K562 (cell line): ENCODE results near the gene CACNB2.

Experiments used
- POLR2AphosphoS5 ChIP-seq: IDR thresholded peaks from 2 replicates; pipeline ENCODE4 v1.6.1; 2011; ENCODE audit warnings: mild to moderate bottlenecking, low read depth, low read length, moderate library complexity; ENCODE audit not compliant: control insufficient read depth, insufficient read depth
- RAD21 ChIP-seq, 2 experiments: fragments of 250-450 bp in 1 of 2; fragments of 450-650 bp in 1 of 2; sonication (Bioruptor Pico) in 1 of 2; formaldehyde crosslinking in 1 of 2; IDR thresholded peaks in 1 of 2; conservative IDR thresholded peaks in 1 of 2; 2 replicates each; pipeline versions ENCODE4 v1.4.0 to v1.8.0; 2020 to 2022; ENCODE audit warnings: mild to moderate bottlenecking in 2 of 2, moderate library complexity in 1 of 2
- SPI1 ChIP-seq: IDR thresholded peaks from 2 replicates; pipeline ENCODE4 v1.6.1; 2011; ENCODE audit warnings: low read depth, low read length, control low read depth, borderline replicate concordance
- YY1 ChIP-seq, 3 experiments: IDR thresholded peaks; 2 replicates each; pipeline ENCODE4 v1.6.1; 2011; ENCODE audit warnings: low read length in 2 of 3, mild to moderate bottlenecking in 2 of 3, moderate library complexity in 2 of 3, borderline replicate concordance in 1 of 3, control low read depth in 1 of 3, low read depth in 1 of 3; ENCODE audit not compliant: insufficient read depth in 3 of 3, insufficient replicate concordance in 2 of 3, control insufficient read depth in 1 of 3, insufficient read length in 1 of 3; ENCODE audit errors: extremely low read depth in 1 of 3

DNA sequence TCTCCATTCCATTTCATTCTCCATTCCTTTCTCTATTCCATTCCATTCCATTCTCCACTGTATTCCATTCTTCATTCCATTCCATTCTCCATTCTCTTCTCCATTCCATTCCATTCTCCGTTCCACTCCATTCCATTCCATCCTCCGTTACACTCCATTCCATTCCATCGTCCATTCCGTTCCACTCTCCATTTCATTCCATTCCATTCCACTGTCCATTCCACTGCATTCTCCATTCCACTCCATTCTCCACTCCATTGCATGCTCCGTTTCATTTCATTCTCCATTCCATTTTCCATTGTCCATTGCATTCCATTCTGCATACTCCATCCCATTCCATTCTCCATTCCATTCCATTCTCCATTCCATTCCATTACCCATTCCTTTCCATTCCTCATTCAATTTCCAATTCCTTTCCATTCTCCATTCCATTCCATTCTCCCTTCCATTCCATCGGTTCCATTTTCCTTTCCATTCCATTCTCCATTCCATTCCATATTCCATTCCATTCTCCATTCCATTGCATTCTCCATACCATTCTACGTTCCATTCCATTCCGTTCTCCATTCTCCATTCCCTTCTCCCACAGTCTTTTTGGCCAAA lies 432.8 kb downstream of the CACNB2 start:
- no peak for TF ChIP-seq RAD21 (CRISPR knock-in tag; conservative IDR thresholded peaks at IDR 0.05 in 1 of 2, IDR thresholded peaks at IDR 0.05 in 1 of 2)
- TF ChIP-seq SPI1 = no peak
- no peak for TF ChIP-seq POLR2AphosphoS5
- TF ChIP-seq YY1 (IDR thresholded peaks at IDR 0.05; ENCODE audit: borderline replicate concordance in 1 of 3, control insufficient read depth in 1 of 3, extremely low read depth in 1 of 3, insufficient read depth in 3 of 3, insufficient read length in 1 of 3, insufficient replicate concordance in 2 of 3, low read depth in 1 of 3, low read length in 2 of 3) = no peak
